ENCODE data around the gene RAD51D.
"Not testable (repeated sequence)": the region's sequence is repeated elsewhere in the genome, so short reads cannot be mapped to it uniquely, and the experiment has no call there.

The RAD51D gene

DNA sequence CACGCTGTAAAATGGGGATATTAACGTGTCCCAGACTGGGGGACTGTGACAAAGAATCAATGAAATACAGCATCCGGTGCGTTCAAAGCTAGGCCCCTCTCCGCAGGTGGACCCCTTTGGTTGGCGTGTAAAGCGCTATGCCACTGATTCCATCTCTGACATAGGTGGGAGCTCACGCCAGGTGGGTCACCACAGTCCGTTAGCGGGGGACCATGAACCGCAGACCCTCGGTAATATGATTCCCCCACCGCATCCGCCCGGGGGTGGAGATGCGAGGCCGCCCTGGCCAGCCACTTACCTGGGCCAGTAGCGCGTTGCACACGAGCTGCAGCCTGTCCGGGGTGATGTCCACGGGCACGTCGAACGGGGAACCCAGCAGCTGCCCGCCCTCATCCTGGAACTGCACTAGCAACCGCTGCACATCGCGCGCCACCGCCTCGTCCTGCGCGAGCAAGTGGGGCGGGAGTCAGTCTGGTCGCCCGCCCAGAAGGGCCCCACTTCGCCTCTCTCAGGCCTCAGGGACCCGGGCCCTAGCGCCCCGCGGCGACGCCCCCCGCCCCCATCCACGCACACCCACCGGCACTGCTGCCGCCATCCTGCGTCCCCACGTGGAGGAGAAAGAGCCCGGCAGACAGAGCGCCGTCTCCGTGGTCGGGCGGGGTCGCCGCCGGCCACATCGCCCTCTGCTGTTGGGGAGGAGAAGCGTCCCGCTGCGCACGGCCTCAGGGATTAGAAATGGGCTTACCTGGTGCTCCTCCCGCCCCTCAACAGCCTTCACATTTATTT lies 22.2 kb upstream of the RAD51D start, which contains the start of gene NLE1:
Gene NLE1, minus strand, starts transcription at position 623 of the 786 bp plus-strand sequence. Its CDS starts 28 bp downstream, at position 595.
- DNase-seq = peak; percentile 63

DNA sequence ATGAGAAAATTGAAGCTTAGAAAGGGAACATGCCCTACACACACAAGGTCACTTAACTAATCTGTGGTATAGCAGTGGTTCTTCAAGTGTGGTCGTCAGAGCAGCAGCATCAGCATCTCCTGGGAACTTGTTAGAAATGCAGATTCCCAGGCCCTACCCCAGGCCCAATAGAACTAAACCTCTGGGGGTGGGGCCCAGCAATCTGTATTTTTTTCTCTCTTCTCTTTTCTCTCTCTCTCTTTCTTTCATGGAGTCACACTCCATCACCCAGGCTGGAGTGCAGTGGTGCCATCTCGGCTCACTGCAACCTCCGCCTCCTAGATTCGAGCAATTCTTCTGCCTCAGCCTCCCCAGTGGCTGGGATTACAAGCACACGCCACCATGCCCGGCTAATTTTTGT lies 18.6 kb upstream of the RAD51D start:
- DNase-seq = no peak

DNA sequence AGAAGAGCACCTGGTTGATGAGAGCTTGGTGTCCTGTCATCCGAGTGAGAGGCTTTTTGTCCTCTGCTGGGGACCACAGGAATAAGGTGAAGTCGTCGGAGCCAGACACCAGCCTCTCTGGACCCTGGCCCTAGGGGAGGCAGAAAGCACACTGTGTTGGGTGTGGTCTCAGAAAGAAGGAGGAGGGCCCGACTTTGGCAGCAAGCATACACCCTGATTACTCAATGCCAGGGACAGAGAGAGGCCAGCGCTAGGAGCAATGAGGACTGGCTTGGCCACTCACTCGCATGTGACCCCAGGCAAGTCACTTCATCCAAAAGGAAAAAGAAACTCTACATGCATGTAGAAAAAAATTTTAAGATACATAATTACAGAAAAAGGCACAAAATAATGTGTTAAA lies 15.7 kb upstream of the RAD51D start:
- no peak for DNase-seq

DNA sequence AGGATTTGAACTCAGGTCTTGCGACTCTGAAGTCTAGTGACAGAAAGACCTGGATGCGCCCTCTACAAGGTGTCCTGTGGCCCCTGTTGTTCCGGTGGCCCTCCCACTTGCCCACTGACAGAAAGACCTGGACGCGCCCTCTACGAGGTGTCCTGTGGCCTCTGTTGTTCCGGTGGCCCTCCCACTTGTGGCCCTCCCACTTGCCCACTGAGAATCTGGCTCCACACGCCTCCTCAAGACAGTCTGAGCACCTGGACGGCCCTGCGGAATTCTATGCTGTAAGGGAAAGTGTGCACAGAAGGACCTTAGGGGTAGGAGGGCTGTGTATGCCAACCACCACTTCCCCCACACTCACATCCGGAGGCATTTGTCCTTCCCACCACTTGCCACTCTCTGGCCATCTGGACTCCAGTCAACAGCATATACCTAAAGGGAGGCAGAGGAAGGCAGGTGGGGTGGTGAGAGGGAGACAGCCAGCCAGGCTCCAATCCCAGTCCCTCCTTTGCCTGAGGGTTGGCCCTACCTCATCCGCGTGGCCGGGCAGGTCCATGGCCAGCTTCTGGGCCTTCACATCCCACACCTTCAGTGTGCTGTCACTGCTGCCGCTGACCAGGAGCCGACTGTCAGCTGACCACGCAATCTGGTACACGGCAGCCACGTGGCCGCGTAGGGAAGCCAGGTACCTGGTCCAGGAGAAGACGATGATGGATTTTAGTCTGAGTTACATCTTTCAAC lies 13.3 kb upstream of the RAD51D start:
- no peak for DNase-seq

DNA sequence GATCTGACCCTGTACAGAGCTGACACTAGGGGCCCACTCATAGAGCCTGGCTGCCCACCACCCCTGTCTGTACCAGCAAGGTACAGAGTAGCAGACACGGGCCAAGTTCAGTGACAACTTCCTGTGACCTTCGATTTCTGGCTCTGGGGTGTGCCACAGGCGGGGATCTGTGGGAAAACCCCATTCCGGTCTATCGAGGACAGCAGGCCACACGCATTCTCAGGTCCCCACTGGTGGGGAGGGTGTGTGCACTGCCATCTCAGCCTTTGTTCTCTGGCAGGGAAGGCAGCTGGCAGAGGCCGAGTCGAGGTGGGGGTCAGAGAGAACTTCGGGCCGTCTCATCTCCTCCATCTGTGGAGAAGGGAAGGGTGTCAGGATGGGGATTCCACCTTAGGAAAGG lies 12.4 kb upstream of the RAD51D start:
- DNase-seq = no peak

DNA sequence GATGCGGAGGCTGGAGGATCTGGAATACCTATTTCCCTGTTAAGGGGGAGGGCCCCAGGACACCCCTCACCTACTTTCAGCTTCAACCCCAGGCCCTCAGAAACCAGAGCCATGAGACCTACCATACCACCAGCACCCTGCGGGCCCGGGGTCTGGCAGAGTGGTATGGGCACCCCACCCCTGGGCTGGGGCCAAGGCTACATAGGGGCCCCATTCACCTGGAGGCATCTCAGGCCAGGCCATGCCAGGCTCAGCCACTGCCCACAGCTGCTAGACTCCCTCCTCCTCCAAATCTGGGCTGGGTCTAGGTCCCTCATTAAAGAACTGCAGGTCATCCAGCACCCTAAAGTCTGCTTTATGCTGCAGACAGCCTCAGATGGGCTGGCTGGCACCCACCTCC lies 10.7 kb upstream of the RAD51D start:
- no peak for DNase-seq

DNA sequence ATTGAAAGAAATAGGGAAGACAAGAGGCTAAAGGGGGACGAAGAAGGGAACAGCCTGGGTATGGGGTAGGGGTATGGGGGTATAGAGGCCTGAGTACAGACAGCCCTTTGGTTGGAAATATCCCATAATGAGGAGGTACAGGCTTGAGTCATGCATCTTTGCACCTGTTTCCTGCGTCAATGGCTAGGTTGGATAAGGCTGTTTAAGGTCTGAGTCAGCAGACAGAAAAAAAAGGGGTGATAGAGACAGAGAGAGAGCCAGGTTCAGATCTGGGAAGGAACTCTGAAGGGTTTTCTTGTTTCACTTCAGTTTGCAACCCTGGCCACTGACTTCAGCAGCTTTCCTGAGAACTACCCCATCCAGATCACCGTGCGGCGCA lies 10.3 kb upstream of the RAD51D start:
- peak; percentile 72 for DNase-seq

DNA sequence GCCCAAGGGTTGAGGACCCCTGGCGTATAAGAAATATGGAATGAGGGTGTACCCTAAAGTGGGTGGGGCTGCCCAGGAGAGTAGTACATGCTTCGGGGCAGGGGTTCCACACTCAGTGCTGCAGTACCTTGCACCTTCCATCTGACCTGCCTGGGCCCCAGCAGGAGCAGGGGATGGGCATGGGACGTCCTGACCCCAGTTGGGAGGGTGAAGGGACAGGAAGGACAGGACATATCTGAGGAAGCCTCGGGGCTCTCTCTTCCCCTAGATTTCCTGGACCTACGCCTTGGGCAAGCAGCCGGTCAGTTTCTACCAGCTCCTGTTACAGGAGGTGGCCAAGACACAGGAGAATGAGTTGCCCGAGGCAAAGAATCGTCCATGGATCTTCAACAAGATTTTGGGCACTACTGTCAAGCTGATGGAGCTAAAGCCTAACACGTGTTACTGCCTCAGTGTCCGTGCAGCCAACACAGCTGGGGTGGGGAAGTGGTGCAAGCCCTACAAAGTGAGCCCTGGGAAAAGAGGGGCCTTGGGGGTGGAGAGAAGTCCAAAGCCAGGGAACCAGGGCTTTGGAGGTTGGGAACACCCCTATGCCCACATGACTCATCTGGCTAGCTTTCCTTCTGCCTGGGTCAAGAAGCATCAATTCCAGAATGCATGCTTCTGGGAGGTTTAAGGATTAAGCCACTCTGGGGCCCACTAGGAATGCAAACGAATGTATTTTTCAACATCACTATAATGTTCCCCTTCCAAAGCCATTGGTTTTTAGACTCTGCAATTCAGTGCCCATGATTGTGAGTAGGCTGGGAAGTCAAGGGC lies 9.7 kb upstream of the RAD51D start:
- peak; percentile 20 for DNase-seq

DNA sequence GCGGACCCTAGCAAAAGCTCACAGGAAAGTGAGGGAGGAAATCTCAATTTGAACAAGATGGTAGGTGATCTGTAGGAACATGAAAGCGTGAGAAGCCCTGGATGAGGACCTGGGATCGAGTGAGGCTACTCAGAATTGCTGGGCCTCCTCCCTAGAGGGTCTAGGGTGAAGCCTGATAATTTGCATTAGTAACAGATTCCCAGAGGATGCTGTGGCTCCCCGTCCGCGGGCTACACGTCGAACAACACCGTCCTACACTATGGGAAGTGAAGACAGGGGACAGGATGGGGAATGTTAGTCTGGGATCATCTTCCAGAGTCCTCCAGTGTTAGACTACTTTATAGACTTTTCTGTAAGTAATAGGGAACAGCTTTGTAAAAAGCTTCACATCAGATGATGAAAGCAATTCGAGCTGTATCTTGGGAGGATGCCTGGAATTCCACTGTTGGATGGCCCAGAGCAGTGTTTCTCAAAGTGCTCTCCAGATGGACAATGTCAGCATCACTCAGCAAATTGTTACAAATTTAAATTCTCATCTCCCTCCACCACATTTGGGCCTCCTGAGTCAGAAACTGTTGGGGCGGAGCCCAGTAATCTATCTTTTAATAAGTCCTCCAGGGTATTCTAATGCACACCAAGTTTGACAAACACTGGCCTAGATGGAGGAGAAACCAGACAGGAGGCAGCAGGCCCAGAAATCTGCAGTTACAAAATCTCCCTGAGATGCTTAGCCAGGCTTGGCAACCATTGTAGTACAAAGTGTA lies 8.3 kb upstream of the RAD51D start:
- DNase-seq = no peak

DNA sequence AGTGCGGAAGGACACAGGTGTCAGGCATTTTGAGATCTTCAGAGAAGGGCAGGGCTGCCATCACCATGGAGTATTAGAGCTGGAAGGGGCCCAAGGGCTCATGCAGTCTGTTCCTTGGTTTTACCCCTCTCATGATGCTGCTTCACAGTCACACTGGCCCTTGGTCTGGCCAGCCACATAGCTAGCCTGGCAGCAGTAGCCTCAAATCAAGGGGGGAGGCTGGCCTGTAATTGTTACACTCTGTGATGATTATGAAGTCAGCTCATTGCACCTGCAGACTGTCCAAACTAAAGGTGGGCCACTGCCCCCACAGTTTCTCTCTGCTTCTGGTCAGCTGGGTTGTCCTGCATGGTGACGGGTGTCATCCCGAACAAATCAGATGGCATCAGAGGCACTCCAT lies 1.7 kb upstream of the RAD51D start, which contains the start of gene FNDC8:
Gene FNDC8, plus strand, starts transcription at position 301 of the 400 bp plus-strand sequence. Its CDS starts 79 bp downstream, at position 380.
- no peak for DNase-seq

DNA sequence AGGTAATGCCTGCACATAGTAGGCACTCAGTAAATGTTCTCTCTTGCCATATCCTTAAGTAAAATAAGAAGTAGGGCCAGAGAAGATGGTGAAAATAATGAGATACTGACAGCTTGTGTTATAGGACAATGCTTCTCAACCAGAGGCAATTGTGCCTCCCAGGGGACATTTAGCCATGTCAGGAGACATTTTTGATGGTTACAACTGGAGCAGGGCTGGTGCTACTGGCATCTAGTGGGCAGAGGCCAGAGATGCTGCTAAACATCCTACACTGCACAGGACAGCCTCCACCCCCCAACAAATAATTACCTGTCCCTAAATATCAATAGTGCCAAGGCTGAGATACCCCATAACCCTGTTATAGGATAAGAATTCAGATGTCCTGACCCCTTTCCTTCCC lies 1.7 kb downstream of the RAD51D start:
- DNase-seq = no peak

DNA sequence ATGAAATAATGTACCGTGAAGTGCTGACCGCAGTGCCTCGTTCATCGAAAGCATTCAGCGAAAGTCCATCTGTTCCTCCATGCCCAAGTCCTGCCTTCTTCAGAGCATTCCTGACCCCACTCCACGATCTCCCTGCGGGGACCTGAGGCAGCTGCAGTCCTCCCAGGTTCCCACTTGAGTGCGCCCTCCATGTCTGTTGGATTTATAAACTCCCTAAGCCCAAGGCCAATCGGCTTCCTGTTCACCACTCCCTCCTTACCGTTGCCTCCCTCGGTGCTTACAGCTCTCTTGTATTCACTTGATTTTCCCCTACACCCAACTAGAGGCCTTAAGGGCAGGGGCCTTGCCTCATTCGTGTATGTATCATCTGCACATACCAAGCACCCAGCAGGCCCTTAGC lies 2.8 kb downstream of the RAD51D start:
- DNase-seq = no peak

DNA sequence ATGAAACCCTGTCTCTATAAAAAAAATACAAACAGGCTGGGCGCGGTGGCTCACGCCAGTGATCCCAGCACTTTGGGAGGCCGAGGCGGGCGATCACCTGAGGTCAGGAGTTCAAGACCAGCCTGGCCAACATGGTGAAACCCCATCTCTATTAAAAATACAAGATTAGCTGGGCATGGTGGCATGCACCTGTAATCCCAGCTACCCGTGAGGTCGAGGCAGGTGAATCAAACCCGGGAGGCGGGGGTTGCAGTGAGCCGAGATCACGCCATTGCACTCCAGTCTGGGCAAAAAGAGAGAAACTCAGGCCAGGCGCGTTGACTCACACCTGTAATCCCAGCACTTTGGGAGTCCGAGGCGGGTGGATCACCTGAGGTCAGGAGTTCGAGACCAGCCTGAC lies 8.9 kb downstream of the RAD51D start:
- not testable (repeated sequence) for DNase-seq

DNA sequence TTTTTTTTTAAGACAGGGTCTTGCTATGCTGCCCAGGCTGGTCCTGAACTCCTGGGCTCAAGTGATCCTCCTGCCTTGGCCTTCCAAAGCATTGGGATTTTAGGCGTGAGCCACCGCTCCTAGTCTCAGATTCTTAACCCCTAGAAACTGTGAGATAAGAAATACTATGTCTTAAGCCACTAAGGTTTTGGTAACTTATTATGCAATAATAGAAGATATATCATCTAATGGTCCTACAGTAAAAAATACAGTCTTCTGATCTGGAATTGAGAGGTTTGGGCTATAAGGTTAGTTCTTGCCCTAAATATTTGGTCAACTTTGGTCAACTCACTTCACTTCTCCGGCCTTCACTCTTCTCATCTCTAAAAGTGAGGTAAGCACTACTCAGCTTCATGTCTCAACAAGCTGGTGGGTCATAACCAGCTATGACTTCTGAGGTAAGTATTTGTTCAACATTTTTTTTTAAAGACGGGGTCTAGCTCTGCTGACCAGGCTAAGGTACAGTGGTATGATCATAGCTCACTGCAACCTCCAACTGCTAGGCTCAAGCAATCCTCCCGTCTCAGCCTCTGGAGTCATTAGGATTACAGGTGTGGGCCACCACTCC lies 14.7 kb downstream of the RAD51D start:
- DNase-seq = no peak

DNA sequence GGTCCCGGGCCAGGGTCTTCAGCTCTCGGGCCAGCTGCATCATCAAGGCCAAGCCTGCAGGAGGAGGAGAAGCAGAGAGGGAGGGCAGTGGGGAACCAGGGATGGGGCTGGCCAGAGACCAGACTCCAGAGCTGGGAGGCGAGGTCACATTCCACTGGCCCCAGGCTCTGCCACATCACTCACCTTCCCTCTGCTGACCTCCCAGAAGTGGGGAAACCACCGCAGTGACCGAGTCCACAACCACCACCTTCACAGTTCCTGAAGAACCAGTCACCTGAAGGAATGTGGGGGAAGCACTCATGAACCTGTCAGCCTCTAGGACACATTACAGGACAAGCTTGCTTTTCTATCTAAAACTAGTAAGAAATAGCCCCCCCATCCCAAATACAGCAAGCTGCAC lies 16.4 kb downstream of the RAD51D start:
- no peak for DNase-seq

DNA sequence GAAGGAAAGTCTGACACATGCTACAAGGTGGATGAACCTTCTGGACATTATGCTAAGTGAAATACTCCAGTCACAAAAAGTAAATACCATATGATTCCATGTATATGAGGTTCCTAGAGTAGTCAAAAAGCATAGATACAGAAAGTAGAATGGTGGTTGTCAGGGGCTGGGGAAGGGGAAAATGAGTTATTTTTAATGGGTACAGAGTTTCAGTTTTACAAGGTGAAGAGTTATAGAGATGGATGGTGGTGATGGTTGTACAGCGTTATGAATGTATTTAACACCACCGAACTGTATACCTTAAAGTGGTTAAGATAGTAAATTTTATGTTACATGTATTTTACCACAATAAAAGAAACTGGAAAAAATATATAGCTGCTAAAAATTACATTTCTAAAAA lies 17.9 kb downstream of the RAD51D start:
- DNase-seq = no peak

DNA sequence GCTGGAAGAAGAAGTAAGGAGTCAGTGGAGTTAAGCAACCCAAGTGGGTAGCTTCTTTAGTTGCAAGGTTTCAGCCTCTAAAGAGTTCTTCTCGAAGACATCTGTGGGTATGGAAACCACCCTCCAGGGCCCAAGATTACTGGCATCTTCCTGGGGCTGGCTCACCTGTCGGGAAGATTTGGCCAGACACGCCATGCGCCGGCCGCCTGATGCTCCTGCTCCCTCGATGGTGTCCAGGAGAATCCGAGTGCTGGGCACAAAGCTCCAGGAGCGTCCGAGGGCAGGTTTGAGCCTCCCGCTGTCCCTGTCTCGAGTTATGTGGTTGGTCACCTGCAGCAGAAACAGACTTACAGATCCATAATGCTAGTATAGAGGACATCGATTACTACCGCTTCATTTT lies 18.6 kb downstream of the RAD51D start:
- no peak for DNase-seq

DNA sequence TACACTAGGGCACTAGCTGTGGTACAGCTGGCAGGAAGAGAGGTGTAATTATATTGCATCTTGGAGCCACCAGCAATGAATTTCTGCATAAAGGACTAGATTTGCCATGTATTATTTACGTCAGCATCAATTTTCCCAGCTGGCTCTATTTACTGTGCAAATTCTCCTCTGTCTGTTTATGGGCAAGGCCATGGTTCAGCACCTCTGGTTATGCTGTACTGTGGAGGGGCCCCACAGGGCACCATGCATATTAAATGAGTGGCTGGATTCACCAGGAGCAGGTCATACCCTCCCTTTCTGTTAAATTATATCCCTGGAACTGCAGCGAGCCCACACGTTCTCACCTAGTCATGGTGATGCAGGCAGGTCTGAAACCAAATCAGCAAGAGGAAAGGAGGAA lies 19.8 kb downstream of the RAD51D start:
- no peak for DNase-seq

DNA sequence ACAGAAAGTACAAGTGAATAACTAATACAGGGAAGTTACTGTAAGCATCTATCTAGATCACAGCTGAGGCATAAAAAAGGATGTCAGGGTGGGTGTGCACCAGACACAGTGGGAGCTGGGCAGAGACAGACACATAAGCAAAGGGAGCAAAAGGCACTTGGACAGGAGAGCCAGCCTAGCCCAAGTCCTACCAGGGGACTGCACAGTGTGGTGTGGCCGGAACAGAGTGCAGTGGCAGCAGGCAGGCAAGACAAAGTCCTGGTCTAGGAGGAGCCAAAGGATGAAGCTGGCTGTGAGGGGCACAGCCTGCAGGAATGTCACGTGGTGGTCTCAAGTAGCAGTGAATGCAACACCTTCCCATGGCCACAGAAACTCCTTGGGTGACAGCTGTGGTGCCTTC lies 21.9 kb downstream of the RAD51D start:
- no peak for DNase-seq

DNA sequence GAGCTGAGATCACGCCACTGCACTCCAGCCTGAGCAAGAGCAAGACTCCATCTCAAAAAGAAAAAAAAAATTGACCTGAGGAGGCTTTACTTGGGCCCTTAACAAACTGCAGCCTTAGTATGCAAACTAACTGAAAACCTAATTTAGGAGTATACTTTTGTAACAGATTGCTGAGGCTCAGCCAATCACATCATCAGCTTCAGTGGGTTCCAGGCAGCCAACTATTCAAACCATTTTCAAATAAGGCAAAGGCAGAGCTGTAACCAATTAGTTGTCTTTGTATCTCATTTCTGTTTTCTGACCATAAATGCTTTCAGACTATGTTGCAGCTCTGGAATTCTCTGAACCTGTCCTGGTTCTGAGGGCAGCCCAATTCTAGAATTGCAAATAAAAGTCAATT lies 23.9 kb downstream of the RAD51D start:
- DNase-seq = no peak

DNA sequence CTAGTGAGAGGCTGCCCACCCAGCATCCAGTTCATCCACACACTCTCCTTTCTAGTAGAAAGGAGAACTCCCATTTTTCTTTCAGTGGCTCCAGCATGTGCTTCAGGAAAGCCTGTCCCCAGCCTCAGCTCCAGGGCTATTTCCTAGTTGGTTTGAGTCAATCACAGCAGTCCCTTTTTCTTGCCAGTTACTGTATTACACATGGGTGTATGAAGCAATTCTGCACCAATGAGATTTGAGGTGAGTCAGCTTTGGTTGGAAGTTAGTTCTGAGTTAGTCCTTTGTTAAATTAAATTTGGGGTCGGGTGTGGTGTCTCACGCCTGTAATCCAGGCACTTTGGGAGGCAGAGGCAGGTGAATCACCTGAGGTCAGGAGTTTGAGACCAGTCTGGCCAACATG lies 24.8 kb downstream of the RAD51D start:
- DNase-seq = peak; percentile 67

DNA sequence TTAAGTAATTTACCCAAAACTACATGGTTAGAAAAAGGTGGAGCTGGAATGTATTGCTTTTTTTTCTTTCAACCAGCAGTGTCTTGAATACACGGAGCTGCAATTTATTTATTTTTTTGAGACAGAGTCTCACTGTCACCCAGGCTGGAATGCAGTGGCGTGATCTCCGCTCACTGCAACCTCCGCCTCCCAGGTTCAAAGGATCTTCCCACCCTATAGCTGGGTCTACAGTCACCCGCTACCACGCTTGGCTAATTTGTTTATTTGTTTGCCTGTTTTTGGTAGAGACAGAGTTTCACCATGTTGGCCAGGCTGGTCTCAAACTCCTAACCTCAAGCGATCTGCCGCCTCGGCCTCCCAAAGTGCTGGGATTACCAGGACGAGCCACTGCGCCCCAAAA lies 29.0 kb downstream of the RAD51D start:
- DNase-seq = not testable (repeated sequence)
